ENCODE measurements around the gene SPRR3. TPM values are rescaled to one million over a fixed set of nuclear protein-coding genes. Genes with fewer than 3 reads are reported as not detected.
A peak's percentile ranks its signal among the peaks of the same experiment; 100 is the strongest.

Gene SPRR3, protein sequence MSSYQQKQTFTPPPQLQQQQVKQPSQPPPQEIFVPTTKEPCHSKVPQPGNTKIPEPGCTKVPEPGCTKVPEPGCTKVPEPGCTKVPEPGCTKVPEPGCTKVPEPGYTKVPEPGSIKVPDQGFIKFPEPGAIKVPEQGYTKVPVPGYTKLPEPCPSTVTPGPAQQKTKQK
- total RNA-seq (2014; rRNA removed; shearing (Covaris generic)): not detected in 2 replicates

DNA sequence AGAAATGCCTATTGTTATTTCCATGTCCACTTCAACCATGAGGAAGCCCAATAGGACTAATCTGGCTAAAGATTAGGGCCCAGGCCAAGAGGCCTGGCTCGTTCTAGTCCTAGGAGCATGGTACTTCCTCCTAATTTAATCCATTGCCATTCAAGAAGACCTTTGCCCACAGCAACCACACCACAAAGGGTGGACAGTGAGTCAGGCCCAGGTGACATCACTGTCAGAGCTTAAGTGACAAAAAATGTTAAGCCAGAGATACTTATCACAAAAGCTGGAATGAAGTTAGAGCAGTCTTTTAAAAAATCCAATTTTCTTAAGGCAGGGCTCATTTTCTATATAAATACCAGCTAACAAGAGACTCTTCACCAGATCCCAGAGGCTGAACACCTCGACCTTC, at the start of gene SPRR3:
Gene SPRR3, plus strand, starts transcription at position 368 of the 400 bp plus-strand sequence. CDS start 1,272 bp downstream, outside the sequence.
- no peak for DNase-seq (ENCODE audit: low read depth)

GRCh38 chr1:152953761-152954160, 47.8 kb upstream of the SPRR3 start:
- no peak for DNase-seq (ENCODE audit: low read depth)

DNA sequence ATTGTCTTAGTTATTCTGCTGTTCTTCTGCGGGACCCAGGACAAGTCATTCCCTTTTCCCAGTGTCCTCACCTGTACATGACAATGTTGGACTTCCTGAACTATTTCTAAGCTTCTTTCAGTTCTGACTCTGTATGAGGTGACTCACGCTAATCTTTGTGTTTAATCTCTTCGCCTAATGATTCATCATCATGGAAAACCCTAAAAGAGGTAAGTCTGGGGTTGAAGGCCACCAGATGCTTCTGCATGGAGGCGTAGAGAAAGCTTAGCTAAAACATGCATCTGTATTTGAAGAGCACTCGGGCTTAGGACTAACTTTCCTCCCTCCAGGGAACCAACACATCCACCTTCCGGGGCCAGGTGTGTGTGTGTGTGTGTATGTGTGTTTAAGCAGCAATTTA, 47.1 kb upstream of the SPRR3 start:
- DNase-seq (ENCODE audit: low read depth): peak; percentile 56

DNA sequence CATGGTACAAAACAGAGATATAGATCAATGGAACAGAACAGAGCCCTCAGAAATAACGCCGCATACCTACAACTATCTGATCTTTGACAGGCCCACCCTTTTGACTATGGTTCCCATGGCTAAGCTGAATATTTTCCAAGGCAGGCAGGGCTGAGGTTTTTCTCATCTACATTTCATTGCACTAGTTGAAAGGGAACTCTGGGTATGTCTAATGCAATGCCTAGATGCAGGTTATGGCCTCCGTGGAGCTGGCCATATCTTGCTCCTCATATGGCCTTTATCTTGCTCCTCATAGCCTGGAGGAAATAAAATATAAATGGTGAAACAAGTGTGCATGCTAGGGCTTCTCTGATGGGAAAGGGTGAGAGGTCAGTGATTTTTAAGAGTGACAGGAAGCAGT, 44.0 kb upstream of the SPRR3 start:
- DNase-seq (ENCODE audit: low read depth): no peak

- DNase-seq (ENCODE audit: low read depth): no peak
Observed at GRCh38 chr1:152959273-152959672, 42.3 kb upstream of the SPRR3 start.

- DNase-seq (ENCODE audit: low read depth): no peak
Observed at GRCh38 chr1:152959801-152960451, 41.6 kb upstream of the SPRR3 start.

GRCh38 chr1:152960452-152961044, 41.0 kb upstream of the SPRR3 start:
- DNase-seq (ENCODE audit: low read depth): peak; percentile 5

DNA sequence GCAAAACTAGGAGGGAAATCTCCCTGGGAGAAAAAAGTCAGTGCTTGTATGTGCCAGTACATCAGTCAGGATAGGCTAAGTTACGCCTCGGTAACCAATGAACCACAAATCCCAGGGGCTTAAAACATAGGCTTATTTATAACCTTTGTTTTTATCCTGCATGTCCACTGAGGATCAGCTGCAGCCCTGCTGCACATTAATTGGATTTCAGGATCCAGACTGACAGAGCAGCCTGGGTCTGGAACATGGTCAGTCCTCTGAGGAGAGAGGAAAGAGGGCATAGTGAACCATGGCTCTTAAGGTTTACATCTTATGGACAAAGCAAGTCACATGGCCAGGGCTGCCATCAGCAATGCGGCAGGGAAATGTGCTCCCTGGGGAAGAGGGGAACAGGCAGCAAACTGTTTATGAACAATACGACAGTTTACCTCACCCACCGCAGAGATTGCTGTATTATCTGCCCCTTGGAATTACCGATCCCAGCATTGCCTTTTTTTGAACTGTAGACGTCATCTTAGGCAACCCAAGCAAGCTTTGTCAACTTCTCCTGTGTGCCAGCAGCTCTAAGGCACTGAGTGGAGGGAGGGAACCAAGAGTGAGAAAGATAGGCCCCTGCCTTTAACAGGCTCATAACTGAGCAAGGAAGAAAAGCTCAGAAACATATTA, 40.2 kb upstream of the SPRR3 start:
- DNase-seq (ENCODE audit: low read depth): no peak

- DNase-seq (ENCODE audit: low read depth): no peak
Observed at GRCh38 chr1:152962876-152963415, 38.6 kb upstream of the SPRR3 start.

GRCh38 chr1:152964536-152964935, 37.0 kb upstream of the SPRR3 start:
- DNase-seq (ENCODE audit: low read depth): no peak

DNA sequence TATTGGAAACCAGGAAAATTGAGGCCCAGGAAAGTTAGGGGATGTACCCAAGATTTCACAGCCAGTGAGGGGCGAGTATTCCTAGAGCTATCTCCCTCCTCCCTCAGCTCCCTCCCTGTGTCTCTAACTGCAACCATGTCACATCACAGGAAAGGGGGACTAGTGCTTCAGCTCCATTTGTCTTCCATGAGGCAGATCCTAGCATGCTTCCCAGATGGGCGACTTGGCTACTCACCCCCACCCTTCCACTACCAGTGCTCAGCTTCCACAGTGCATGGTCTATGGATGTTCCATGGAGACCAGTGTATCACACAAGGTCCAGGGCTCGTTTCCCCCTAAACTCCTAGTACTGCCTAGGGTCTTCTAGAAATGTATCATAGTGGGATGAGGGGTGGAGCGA, 35.7 kb upstream of the SPRR3 start:
- DNase-seq (ENCODE audit: low read depth): no peak

DNA sequence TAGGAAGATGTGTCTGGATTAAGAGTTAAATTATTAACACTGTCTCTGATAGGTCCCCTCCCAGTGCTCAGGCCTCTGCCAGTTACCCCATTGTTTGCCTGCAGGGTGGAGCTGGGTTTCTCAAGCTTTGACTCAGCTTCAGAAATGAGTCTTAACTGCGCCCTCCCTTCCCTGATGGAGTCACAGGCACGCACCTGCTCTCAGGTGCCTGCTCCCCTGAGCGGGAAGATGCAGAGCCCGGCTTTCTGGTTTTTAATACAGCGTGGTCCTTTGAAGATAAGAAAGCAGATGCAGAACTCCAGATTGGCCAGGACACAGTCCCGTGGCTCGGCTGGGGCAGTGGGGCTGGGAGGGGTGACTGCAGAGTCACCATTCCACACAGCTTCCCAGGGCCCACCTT, 34.3 kb upstream of the SPRR3 start:
- DNase-seq (ENCODE audit: low read depth): no peak

DNA sequence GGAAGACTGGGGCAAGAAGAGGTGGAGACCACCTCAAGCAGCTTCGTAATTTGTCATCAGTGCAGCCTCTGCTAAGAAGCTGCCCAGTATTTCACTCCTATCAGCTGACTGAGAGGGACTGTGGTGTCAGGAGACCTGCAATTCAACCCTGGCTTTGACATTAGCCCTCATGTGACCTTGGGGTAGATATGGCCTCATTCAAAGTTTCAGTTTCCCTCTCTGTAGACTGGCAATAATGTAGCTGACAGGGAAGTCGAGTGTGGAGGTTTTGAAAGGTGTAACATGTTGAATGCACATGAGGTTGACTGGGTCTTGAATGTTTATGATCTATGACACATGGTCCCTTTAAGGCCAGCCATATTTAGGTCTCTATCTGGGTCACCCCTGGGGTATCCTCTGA, 33.3 kb upstream of the SPRR3 start:
- DNase-seq (ENCODE audit: low read depth): no peak

- DNase-seq (ENCODE audit: low read depth): no peak
Observed at GRCh38 chr1:152969036-152969435, 32.5 kb upstream of the SPRR3 start.

- DNase-seq (ENCODE audit: low read depth): no peak
Observed at GRCh38 chr1:152970495-152970894, 31.1 kb upstream of the SPRR3 start, which contains the start of gene SPRR4. SPRR4 (plus strand) TSS chr1:152970648; CDS start chr1:152971891, 1,243 bp downstream.

GRCh38 chr1:152972196-152972886, 29.2 kb upstream of the SPRR3 start:
- no peak for DNase-seq (ENCODE audit: low read depth)

- no peak for DNase-seq (ENCODE audit: low read depth)
Observed at GRCh38 chr1:152976688-152977087, 24.9 kb upstream of the SPRR3 start.

DNA sequence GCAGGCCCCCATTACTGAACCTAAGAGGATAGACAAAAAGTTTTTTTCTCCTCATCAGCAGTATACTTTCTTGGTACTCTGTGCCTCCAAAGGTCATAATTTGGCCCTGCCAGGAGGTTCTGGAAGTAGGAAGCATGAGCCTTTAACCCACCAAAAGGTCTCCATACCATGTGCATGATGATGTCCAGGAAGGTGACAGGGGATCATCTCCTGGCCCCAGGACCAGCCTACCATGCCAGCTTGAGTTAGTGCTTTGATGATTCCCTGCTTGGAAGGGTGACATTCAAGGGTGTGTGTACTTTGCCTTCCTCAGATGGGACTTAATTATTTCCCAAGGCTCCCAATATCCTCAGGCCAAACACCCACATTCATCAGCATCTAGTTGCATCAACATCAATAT, 23.9 kb upstream of the SPRR3 start:
- DNase-seq (ENCODE audit: low read depth): no peak

- DNase-seq (ENCODE audit: low read depth): no peak
Observed at GRCh38 chr1:152980676-152981075, 20.9 kb upstream of the SPRR3 start.

DNA sequence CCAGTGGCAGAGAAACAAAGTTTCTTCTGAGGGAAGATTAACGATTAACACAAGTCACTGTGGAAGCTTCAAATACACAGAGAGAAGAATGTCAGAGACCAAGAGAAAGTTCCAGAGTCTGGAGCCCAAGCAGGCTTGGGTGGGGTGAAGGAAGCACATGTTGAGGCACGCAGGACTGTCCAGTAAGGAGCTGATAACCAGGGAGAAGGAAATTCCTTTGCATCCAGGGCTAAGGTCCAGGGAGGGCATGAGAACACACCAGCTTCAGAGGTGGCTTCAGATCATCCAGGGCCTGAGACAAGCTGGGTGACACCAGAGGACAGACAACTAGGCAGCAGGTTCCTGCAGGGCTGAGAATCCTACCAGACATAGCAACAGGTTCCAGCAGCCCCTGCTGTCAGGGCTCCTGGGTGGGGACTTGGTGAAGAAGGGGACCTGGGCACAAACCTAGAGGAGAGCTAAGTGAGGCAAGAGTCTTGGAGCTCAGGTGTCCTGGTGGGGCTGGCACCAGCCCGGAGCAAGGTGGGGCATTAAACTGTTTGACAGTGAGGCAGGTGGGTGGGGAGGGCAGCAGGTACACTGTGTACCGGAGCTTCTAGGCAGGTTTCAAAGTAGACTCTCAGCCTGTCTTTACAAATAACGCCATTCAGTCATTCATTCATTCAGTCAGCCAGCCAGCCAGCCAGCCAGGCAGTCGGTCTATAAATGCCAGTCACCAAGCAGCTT, 20.2 kb upstream of the SPRR3 start:
- no peak for DNase-seq (ENCODE audit: low read depth)

- DNase-seq (ENCODE audit: low read depth): no peak
Observed at GRCh38 chr1:152982076-152982475, 19.5 kb upstream of the SPRR3 start.

Measured in M059J (cell line).